DND-41 (cell line): Measurements from ENCODE around the gene LGALS3BP.
A peak's percentile ranks its signal among the peaks of the same experiment; 100 is the strongest.

Experiments
- ATAC-seq: fragments of 200-7000 bp; cut with Tn5 transposase; 3 replicates; pipeline ENCODE4 v1.9.1; 2021; ENCODE audit warnings: low read depth; ENCODE audit not compliant: insufficient read depth
- DNase-seq: peaks from one replicate; pipeline ENCODE4 v3.0.0-alpha.2; 2020
- H2AFZ ChIP-seq: 2 replicates; pipeline ENCODE4 v1.6.0; 2012; ENCODE audit warnings: low read depth, low read length
- H3K27ac ChIP-seq: 2 replicates; pipeline ENCODE4 v1.5.1; 2012; ENCODE audit warnings: low read length, inconsistent platforms
- H3K27me3 ChIP-seq: fragments of 200-600 bp; sonication (generic); 2 replicates; pipeline ENCODE4 v1.6.0; 2012; ENCODE audit warnings: low read length, mild to moderate bottlenecking, inconsistent platforms; ENCODE audit not compliant: insufficient read depth, poor library complexity
- H3K36me3 ChIP-seq: 2 replicates; pipeline ENCODE4 v1.5.1; 2012; ENCODE audit warnings: low read length, inconsistent platforms; ENCODE audit not compliant: insufficient read depth
- H3K4me1 ChIP-seq: 2 replicates; pipeline ENCODE4 v1.5.1; 2012; ENCODE audit warnings: mild to moderate bottlenecking, low read length; ENCODE audit not compliant: insufficient read depth
- H3K4me2 ChIP-seq: 2 replicates; pipeline ENCODE4 v1.6.0; 2012; ENCODE audit warnings: mild to moderate bottlenecking, moderate library complexity, low read length, inconsistent platforms; ENCODE audit not compliant: insufficient read depth
- H3K4me3 ChIP-seq, 2 experiments: fragments of 200-600 bp in 1 of 2; shearing (Covaris generic) in 1 of 2; 2 replicates each; pipeline ENCODE4 v1.5.1; 2012 to 2016; ENCODE audit warnings: inconsistent platforms in 2 of 2, low read length in 2 of 2, mild to moderate bottlenecking in 2 of 2, low read depth in 1 of 2, moderate library complexity in 1 of 2
- H3K79me2 ChIP-seq: 2 replicates; pipeline ENCODE4 v1.6.0; 2012; ENCODE audit warnings: low read length, inconsistent platforms; ENCODE audit not compliant: insufficient read depth
- H3K9ac ChIP-seq: 2 replicates; pipeline ENCODE4 v1.6.0; 2012; ENCODE audit warnings: low read depth, mild to moderate bottlenecking, inconsistent platforms, low read length, moderate library complexity
- H3K9me3 ChIP-seq: 2 replicates; pipeline ENCODE4 v1.5.1; 2012; ENCODE audit warnings: low read length, moderate library complexity, mild to moderate bottlenecking, inconsistent platforms; ENCODE audit not compliant: insufficient read depth, severe bottlenecking
- H4K20me1 ChIP-seq: 2 replicates; pipeline ENCODE4 v1.6.0; 2012; ENCODE audit warnings: low read length; ENCODE audit not compliant: insufficient read depth
- CTCF ChIP-seq: IDR thresholded peaks from 2 replicates; pipeline ENCODE4 v1.5.1; 2012; ENCODE audit warnings: borderline replicate concordance, low read length, moderate library complexity, mild to moderate bottlenecking; ENCODE audit not compliant: poor library complexity, severe bottlenecking; ENCODE audit errors: extremely low read depth
- EZH2 ChIP-seq: IDR thresholded peaks from 3 replicates; pipeline ENCODE4 v1.6.1; 2012; ENCODE audit warnings: borderline replicate concordance, low read depth, mild to moderate bottlenecking, moderate library complexity, low read length, inconsistent platforms; ENCODE audit not compliant: severe bottlenecking

LGALS3BP gene

GRCh38 chr17:78973196-78973595 is 6.5 kb downstream of the LGALS3BP start:
- no peaks in the 10 kb centered on the region for H3K27me3 ChIP-seq
- peaks cover 85% of the 10 kb centered on the region for H3K36me3 ChIP-seq
- no peak for ATAC-seq

GRCh38 chr17:78972507-78973105 is 7.1 kb downstream of the LGALS3BP start:
- Histone ChIP-seq H3K27ac (no peak overlapping the region), H3K36me3 (peaks cover 88% of the 10 kb centered on the region), H4K20me1 (peaks cover 39% of the 10 kb centered on the region), H3K4me1 (peaks cover 13% of the 10 kb centered on the region), H3K9me3 (no peaks in the 10 kb centered on the region), H3K27me3 (no peaks in the 10 kb centered on the region), H3K9ac (no peak overlapping the region), H2AFZ (no peak overlapping the region), H3K79me2 (peaks cover 18% of the 10 kb centered on the region), H3K4me2 (no peak overlapping the region), H3K4me3 (no peak overlapping the region)
- TF ChIP-seq CTCF (no peak), EZH2 (no peak)
- peak; percentile 4; the same call in 1 of the 3 replicates for ATAC-seq
- DNase-seq, result no peak

More at GRCh38 chr17:78973196-78973595, 6.5 kb downstream of the LGALS3BP start:
- no peak overlapping the region for H3K27ac ChIP-seq
- TF ChIP-seq EZH2, result no peak
- TF ChIP-seq CTCF, result no peak
- H3K9me3 ChIP-seq, result no peaks in the 10 kb centered on the region
- peaks cover 19% of the 10 kb centered on the region for H3K4me1 ChIP-seq
- no peak overlapping the region for H3K4me2 ChIP-seq
- no peak overlapping the region for H3K9ac ChIP-seq
- DNase-seq, result no peak
- no peak overlapping the region for H2AFZ ChIP-seq
- H3K4me3 ChIP-seq, result no peak overlapping the region
- H4K20me1 ChIP-seq, result peaks cover 37% of the 10 kb centered on the region
- peaks cover 24% of the 10 kb centered on the region for H3K79me2 ChIP-seq

GRCh38 chr17:78971756-78972506 is 7.8 kb downstream of the LGALS3BP start:
- Histone ChIP-seq H3K4me2 (no peak overlapping the region), H3K27me3 (no peaks in the 10 kb centered on the region), H3K4me3 (no peak overlapping the region), H3K4me1 (peaks cover 6% of the 10 kb centered on the region), H3K36me3 (peaks cover 88% of the 10 kb centered on the region), H2AFZ (no peak overlapping the region), H3K27ac (no peak overlapping the region), H3K79me2 (peaks cover 12% of the 10 kb centered on the region), H3K9ac (no peak overlapping the region), H3K9me3 (no peaks in the 10 kb centered on the region), H4K20me1 (peaks cover 41% of the 10 kb centered on the region)
- TF ChIP-seq CTCF, result no peak
- no peak for TF ChIP-seq EZH2
- no peak for DNase-seq
- 0 out of 3 replicates have a peak, but pooled peaks have one; percentile 7 for ATAC-seq
